Nephron (organoid): ENCODE results near the gene SYT2.
"Not testable (repeated sequence)": the region's sequence is repeated elsewhere in the genome, so short reads cannot be mapped to it uniquely, and the experiment has no call there.

Experiments used
- H3K27ac Mint-ChIP-seq, 3 experiments: 2 replicates each; pipeline ENCODE4 v1.8.0; 2020; ENCODE audit warnings: mixed read lengths in 3 of 3, mild to moderate bottlenecking in 2 of 3, moderate library complexity in 1 of 3
- H3K27me3 Mint-ChIP-seq: 2 replicates; pipeline ENCODE4 v1.8.0; 2021; ENCODE audit warnings: low read depth, mild to moderate bottlenecking, moderate library complexity, mixed read lengths
- H3K36me3 Mint-ChIP-seq: 2 replicates; pipeline ENCODE4 v1.8.0; 2020; ENCODE audit warnings: low read depth, mixed read lengths
- H3K4me1 Mint-ChIP-seq: 2 replicates; pipeline ENCODE4 v1.8.0; 2020; ENCODE audit warnings: mixed read lengths
- H3K4me3 Mint-ChIP-seq, 3 experiments: 2 replicates each; pipeline ENCODE4 v1.8.0; 2020; ENCODE audit warnings: mild to moderate bottlenecking in 3 of 3, mixed read lengths in 3 of 3, moderate library complexity in 2 of 3
- H3K9me3 Mint-ChIP-seq: 2 replicates; pipeline ENCODE4 v1.8.0; 2020; ENCODE audit warnings: mixed read lengths
- TF ChIP-seq, protein P1 (sequence below), 3 experiments: fragments of 200-600 bp; sonication (generic); IDR thresholded peaks; one replicate each; pipeline ENCODE4 v1.5.0; 2021; ENCODE audit warnings: antibody characterized with exemption in 3 of 3; ENCODE audit not compliant: unreplicated experiment in 3 of 3

The SYT2 gene

DNA sequence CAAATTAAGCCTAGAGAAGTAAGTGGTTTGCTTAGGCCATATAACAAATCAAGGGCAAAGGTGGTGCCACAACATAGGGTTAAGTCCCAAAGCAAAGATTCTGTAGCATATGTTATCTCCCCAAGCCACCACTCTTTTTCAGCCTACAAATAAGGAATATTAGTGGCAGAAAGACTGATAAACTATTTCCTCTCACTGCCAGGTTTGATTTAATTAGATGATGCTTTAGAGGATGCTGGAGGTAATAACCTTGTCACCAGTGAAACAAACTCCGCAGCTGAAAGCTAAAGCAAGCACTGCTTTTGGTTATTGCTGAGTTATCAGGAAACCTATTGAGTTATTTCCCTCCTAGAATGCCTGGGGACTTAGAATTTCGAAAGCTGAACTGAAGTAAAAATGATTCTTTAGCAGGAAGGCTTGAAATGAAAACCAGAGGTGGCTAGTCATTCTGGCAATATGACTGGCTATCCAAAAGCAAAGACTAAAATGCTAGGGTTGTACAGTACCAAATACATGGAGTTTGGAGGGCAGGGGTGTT lies 145.2 kb downstream of the SYT2 start:
- peaks cover 8% of the 10 kb centered on the region for H3K36me3 Mint-ChIP-seq
- TF ChIP-seq, protein P1, sequence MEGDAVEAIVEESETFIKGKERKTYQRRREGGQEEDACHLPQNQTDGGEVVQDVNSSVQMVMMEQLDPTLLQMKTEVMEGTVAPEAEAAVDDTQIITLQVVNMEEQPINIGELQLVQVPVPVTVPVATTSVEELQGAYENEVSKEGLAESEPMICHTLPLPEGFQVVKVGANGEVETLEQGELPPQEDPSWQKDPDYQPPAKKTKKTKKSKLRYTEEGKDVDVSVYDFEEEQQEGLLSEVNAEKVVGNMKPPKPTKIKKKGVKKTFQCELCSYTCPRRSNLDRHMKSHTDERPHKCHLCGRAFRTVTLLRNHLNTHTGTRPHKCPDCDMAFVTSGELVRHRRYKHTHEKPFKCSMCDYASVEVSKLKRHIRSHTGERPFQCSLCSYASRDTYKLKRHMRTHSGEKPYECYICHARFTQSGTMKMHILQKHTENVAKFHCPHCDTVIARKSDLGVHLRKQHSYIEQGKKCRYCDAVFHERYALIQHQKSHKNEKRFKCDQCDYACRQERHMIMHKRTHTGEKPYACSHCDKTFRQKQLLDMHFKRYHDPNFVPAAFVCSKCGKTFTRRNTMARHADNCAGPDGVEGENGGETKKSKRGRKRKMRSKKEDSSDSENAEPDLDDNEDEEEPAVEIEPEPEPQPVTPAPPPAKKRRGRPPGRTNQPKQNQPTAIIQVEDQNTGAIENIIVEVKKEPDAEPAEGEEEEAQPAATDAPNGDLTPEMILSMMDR (IDR thresholded peaks at IDR 0.05; ENCODE audit: unreplicated experiment in 3 of 3), result no peak
- H3K4me3 Mint-ChIP-seq, result no peak overlapping the region
- H3K27me3 Mint-ChIP-seq, result no peaks in the 10 kb centered on the region
- H3K9me3 Mint-ChIP-seq, result no peaks in the 10 kb centered on the region
- peaks cover 73% of the 10 kb centered on the region for H3K4me1 Mint-ChIP-seq
- H3K27ac Mint-ChIP-seq, result peak overlapping the region; percentile 75 to 96 (median 89)

DNA sequence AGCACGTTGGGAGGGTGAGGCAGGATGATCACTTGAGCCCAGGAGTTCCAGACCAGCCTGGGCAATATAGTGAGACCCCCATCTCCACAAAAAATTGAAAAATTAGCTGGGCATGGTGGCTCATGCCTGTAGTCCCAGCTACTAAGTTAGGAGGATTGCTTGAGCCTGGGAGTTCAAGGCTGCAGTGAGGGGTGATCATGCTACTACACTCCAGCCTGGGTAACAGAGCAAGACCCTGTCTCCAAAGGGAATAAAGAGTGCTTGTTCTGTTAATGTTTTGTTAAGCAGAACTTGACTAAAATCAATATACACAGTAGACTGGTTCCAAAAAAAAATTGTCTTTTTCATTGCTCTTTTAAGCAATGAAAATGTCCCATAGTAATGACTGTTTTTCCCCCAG lies 146.4 kb downstream of the SYT2 start:
- Mint-ChIP-seq H3K27me3 (no peaks in the 10 kb centered on the region), H3K4me3 (no peak overlapping the region), H3K4me1 (peaks cover 65% of the 10 kb centered on the region), H3K36me3 (peaks cover 5% of the 10 kb centered on the region), H3K9me3 (no peaks in the 10 kb centered on the region), H3K27ac (peak overlapping the region in 2 of 3 experiments; percentile 89 to 96)
- TF ChIP-seq, protein P1 (IDR thresholded peaks at IDR 0.05; ENCODE audit: unreplicated experiment in 3 of 3), result no peak

DNA sequence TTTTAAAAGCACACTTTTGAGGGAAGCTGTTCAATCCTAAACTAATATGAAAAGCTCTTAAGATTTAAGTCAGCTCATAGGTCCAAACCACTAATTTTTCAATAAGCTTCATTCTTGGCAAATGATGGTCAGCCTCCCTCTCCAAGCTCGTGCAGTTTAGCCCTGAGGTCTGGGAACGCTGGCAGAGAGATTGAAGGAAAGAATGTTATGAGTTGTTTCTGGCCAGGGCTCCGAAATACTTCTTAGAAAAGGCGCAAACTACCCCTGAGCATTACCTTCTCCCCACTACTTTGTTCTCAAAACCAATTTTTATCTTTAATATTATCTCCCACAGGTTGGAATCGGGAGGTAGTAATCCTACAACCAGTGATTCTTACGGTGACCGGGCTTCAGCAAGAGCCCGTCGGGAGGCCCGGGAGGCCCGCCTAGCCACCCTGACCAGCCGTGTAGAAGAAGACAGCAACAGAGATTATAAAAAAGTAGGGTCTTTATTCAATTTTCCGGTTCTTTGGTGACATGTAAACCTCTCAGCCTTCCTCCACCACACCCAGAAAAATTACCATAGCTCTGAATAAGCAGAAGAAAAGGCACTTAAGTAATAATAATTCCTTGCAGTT lies 147.7 kb downstream of the SYT2 start:
- Mint-ChIP-seq H3K36me3 (peaks cover 5% of the 10 kb centered on the region), H3K27ac (peak overlapping the region in 2 of 3 experiments; percentile 58 to 81), H3K27me3 (no peaks in the 10 kb centered on the region), H3K9me3 (no peaks in the 10 kb centered on the region), H3K4me1 (peaks cover 53% of the 10 kb centered on the region), H3K4me3 (no peak overlapping the region)
- TF ChIP-seq, protein P1 (IDR thresholded peaks at IDR 0.05; ENCODE audit: unreplicated experiment in 3 of 3), result no peak

DNA sequence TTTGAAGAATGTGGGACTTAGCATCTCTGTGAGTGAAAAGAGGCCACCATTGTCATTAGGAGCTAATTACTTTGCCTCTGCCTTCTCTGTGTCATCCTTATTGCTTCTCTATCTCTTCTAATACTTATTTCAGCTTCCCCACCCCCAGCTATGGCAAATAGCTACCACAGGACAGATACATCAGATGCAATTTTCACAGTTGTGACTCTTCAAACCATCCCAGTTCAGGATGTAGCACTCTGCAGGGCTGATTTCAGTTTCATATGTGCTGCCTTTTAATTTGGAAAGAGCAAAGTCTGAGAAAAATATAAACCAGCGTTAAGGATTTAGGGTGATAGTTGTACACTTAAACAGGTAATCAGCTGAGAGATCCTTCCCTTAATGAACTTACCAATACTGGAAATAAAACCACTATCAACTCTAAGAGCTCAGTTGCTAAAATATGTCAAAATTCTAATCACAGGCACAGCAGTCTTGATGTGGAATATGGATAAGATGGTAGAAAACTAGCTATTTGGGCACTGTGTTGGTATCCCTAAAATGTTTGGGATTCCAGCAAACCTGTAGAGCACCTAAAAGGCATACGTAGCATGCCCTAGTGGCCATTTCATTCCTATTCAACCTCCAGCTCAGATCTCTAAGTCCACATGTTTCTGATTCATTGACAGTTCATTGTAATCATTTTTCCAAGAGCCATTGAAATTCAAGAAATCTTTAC lies 148.4 kb downstream of the SYT2 start:
- TF ChIP-seq, protein P1 (IDR thresholded peaks at IDR 0.05; ENCODE audit: unreplicated experiment in 3 of 3), result no peak

DNA sequence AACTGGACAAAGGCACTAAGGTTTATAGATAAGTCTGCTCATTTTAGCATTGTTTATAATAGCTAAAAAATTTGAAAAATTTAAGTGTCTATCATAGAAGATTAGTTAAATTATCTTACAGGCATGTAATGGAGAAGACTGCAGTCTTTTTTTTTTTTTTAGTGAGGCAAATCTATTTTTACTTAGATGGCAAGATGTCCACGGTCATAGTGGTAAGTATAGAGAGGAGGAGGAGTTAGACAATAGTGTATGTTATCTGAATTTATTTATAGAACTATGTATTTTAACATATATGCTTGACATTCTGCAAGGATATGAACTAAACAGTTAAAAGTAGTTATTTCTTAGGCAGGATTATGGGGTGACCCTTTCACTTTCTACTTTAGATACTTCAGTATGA lies 149.0 kb downstream of the SYT2 start:
- Mint-ChIP-seq H3K27me3 (no peaks in the 10 kb centered on the region), H3K9me3 (no peaks in the 10 kb centered on the region), H3K4me3 (no peak overlapping the region), H3K36me3 (peaks cover 5% of the 10 kb centered on the region), H3K4me1 (peaks cover 47% of the 10 kb centered on the region), H3K27ac (peak overlapping the region in 1 of 3 experiments; percentile 81)
- TF ChIP-seq, protein P1 (IDR thresholded peaks at IDR 0.05; ENCODE audit: unreplicated experiment in 3 of 3), result no peak

More for the DNA sequence above, 148.4 kb downstream of the SYT2 start:
- peaks cover 5% of the 10 kb centered on the region for H3K36me3 Mint-ChIP-seq
- H3K27ac Mint-ChIP-seq, result peak overlapping the region in 2 of 3 experiments; percentile 58 to 81
- H3K4me1 Mint-ChIP-seq, result peaks cover 47% of the 10 kb centered on the region
- H3K4me3 Mint-ChIP-seq, result no peak overlapping the region
- no peaks in the 10 kb centered on the region for H3K9me3 Mint-ChIP-seq
- no peaks in the 10 kb centered on the region for H3K27me3 Mint-ChIP-seq

DNA sequence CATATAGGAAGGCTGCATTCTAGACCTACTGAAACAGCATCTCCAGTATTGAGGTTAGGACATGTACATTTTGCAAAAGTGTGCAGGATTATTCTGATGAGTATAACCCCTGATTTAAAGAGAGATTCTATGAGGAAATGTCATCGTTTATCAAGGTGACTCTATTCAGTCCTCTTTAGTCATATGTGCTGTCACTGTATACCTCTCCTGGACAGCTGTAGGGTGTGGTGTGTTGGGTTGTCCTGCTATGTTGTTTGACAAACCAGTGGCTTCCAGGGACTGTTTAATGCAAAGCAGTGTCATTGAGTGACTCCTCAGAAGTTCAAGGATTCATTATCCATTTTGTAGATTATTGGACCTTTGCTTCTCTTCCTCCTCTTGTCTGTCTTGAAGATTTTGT lies 152.6 kb downstream of the SYT2 start:
- not testable (repeated sequence) for H3K27ac Mint-ChIP-seq, H3K27me3 Mint-ChIP-seq, H3K9me3 Mint-ChIP-seq, H3K4me3 Mint-ChIP-seq, H3K36me3 Mint-ChIP-seq
- peaks cover 48% of the 10 kb centered on the region for H3K4me1 Mint-ChIP-seq

DNA sequence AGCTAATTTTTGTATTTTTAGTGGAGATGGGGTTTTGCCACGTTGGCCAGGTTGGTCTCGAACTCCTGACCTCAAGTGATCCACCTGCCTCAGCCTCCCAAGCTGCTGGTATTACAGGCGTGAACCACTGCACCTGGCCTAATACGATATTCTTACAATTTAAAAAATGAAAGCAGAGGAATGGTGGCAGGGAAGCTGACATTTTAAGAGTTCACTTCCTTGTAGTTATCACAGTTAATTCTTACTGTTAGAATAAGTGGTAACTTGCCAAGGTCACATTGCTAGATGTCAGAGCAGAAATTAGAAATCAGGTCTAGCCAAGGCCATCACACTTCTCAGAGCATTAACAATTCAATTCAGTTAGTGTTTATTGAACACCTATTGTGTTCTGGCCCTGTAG lies 154.2 kb downstream of the SYT2 start:
- H3K9me3 Mint-ChIP-seq, H3K4me3 Mint-ChIP-seq, H3K36me3 Mint-ChIP-seq, H3K27me3 Mint-ChIP-seq: not testable (repeated sequence)
- H3K27ac Mint-ChIP-seq, result peak overlapping the region in 1 of 3 experiments; percentile 30
- H3K4me1 Mint-ChIP-seq, result peaks cover 47% of the 10 kb centered on the region

DNA sequence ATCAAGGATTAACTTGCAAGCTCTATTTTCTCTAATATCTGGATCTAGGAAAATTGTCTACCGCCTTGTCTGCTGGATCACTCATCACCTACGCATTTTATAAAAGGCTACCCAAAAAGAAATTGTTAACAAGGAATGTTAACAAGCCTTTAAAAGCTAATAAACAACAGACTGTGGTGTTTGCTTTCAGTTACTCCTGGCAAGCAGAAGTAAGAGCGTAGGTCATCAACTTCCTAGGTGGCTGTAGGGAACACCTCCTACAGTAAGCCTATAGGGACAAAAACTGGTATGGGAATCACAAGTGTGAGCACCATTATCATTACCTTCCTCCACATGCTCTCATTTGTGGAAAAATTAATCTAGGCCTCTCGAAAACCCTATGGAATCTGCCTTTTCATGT lies 155.6 kb downstream of the SYT2 start:
- not testable (repeated sequence) for H3K27me3 Mint-ChIP-seq, H3K36me3 Mint-ChIP-seq, H3K4me3 Mint-ChIP-seq, H3K9me3 Mint-ChIP-seq
- H3K27ac Mint-ChIP-seq, result peak overlapping the region; percentile 33 to 62 (median 41)
- peaks cover 47% of the 10 kb centered on the region for H3K4me1 Mint-ChIP-seq
